ENCODE measurements around the gene SPART. TPM values are rescaled to one million over a fixed set of nuclear protein-coding genes. Genes with fewer than 3 reads are reported as not detected.

SPART gene
- total RNA-seq, 6 donors from 2014 or later: 30.4 to 86.7 (median 47.9) TPM

DNA sequence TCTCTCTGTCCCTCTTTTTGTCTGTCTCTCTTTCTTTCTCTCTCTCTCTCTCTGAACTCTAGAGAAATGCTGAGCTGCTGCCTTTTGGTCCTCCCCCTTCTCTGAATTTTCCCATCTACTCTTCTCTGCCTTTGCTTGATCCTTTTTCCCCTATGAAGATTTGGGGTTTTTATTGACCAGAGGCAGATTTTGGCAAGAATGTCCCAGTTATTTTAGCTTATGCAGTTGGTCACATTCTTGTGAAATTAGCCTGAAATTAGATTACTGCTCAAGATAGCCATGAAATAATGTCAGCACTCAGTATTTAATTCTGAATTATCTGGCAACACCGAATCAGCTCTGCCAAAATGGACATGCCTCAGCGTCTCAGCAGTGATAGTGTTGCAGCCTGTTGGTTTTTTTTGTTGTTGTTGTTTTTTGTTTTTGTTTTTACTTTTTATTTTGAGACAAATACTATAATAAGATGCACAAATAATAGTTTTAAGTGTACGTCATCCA, 17.2 kb upstream of the SPART start:
- 79 to 80% methylated on average over 3 of the region's 3 CpGs for WGBS, 2 donors
- TF ChIP-seq POLR2A (IDR thresholded peaks at IDR 0.05) (no peak), POLR2AphosphoS5 (IDR thresholded peaks at IDR 0.05) (no peak), EP300 (IDR thresholded peaks at IDR 0.05) (no peak), CTCF (IDR thresholded peaks at IDR 0.05) (no peak)
- H3K4me3 ChIP-seq: no peak overlapping the region
- H3K36me3 ChIP-seq: no peaks in the 10 kb centered on the region
- no peak overlapping the region for H3K27ac ChIP-seq
- H3K27me3 ChIP-seq: no peaks in the 10 kb centered on the region
- no peak for ATAC-seq (ENCODE audit: low FRiP score in 2 of 2)
- H3K4me1 ChIP-seq: no peaks in the 10 kb centered on the region
- no peak for DNase-seq
- H3K9me3 ChIP-seq: no peaks in the 10 kb centered on the region

DNA sequence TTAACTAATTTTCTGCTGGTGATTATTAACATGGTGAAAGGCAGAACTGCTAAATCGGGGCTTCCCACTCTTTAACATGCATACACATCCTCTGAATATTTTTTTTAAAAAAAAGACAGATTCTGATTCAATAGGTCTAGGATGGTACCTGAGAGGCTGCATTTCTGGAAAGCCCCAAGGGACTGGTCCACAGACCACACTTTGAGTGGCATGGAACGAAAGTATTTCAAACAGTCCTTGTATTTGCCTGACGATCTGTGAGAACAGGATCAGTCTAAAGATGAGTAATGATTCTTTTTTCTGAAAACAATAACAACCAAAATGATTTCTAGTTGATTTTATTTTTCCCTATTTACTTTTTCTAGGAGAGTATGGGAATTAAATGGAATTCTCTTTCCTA, 16.7 kb upstream of the SPART start:
- no peak overlapping the region for H3K27ac ChIP-seq

DNA sequence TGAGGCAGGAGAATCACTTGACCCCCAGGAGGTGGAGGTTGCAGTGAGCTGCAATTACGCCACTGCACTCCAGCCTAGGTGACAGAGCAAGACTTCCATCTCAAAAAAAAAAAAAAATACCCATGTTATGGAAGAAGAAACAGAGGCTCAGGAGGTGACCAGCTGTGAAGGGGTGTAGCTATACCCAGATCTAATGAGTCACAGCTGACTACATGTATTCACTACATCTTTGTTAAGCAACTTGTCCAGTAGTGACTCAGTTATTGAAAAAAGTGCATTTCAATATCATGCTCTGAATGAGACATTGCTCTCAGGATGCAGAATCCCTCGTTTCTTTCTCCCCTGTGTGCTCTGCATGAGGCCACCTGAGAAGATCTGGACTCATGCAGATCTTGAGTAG, 16.1 kb upstream of the SPART start:
- Histone ChIP-seq H3K4me3 (no peak overlapping the region), H3K27me3 (no peaks in the 10 kb centered on the region), H3K27ac (no peak overlapping the region), H3K36me3 (no peaks in the 10 kb centered on the region), H3K4me1 (no peaks in the 10 kb centered on the region), H3K9me3 (no peaks in the 10 kb centered on the region)
- DNase-seq: no peak
- ATAC-seq (ENCODE audit: low FRiP score in 2 of 2): peak in 1 of 2 donors; percentile 88
- TF ChIP-seq POLR2A (IDR thresholded peaks at IDR 0.05) (no peak), CTCF (IDR thresholded peaks at IDR 0.05) (no peak), EP300 (IDR thresholded peaks at IDR 0.05) (no peak), POLR2AphosphoS5 (IDR thresholded peaks at IDR 0.05) (no peak)
- WGBS, 2 donors: 72 to 74% methylated on average over 2 of the region's 2 CpGs

More for the DNA sequence above, 16.7 kb upstream of the SPART start:
- H3K9me3 ChIP-seq: no peaks in the 10 kb centered on the region
- no peak overlapping the region for H3K4me3 ChIP-seq
- no peaks in the 10 kb centered on the region for H3K27me3 ChIP-seq
- H3K36me3 ChIP-seq: no peaks in the 10 kb centered on the region
- ATAC-seq (ENCODE audit: low FRiP score in 2 of 2): no peak
- H3K4me1 ChIP-seq: no peaks in the 10 kb centered on the region
- WGBS, 2 donors: 71 to 78% methylated on average over 3 of the region's 3 CpGs
- TF ChIP-seq POLR2A (IDR thresholded peaks at IDR 0.05): no peak
- TF ChIP-seq EP300 (IDR thresholded peaks at IDR 0.05): no peak
- no peak for TF ChIP-seq POLR2AphosphoS5 (IDR thresholded peaks at IDR 0.05)
- no peak for TF ChIP-seq CTCF (IDR thresholded peaks at IDR 0.05)
- no peak for DNase-seq

GRCh38 chr13:36360903-36361302, 14.7 kb upstream of the SPART start:
- Histone ChIP-seq H3K27me3 (no peaks in the 10 kb centered on the region), H3K36me3 (no peaks in the 10 kb centered on the region), H3K27ac (no peak overlapping the region), H3K9me3 (no peaks in the 10 kb centered on the region), H3K4me3 (no peak overlapping the region), H3K4me1 (no peaks in the 10 kb centered on the region)
- DNase-seq: no peak
- WGBS, 2 donors: 89 to 93% methylated on average over 1 of the region's 1 CpG
- TF ChIP-seq CTCF (IDR thresholded peaks at IDR 0.05) (no peak), POLR2A (IDR thresholded peaks at IDR 0.05) (no peak), EP300 (IDR thresholded peaks at IDR 0.05) (no peak), POLR2AphosphoS5 (IDR thresholded peaks at IDR 0.05) (no peak)
- no peak for ATAC-seq (ENCODE audit: low FRiP score in 2 of 2)

GRCh38 chr13:36359301-36359950, 13.2 kb upstream of the SPART start:
- no peak for TF ChIP-seq EP300 (IDR thresholded peaks at IDR 0.05)
- no peak for TF ChIP-seq POLR2A (IDR thresholded peaks at IDR 0.05)
- TF ChIP-seq CTCF (IDR thresholded peaks at IDR 0.05): no peak
- TF ChIP-seq POLR2AphosphoS5 (IDR thresholded peaks at IDR 0.05): no peak
- H3K27ac ChIP-seq: no peak overlapping the region
- ATAC-seq (ENCODE audit: low FRiP score in 2 of 2) (no peak), DNase-seq (no peak)
- no peaks in the 10 kb centered on the region for H3K36me3 ChIP-seq
- H3K4me3 ChIP-seq: no peak overlapping the region
- H3K9me3 ChIP-seq: no peaks in the 10 kb centered on the region
- WGBS, 2 donors: 76 to 100% methylated on average over 1 of the region's 1 CpG
- H3K27me3 ChIP-seq: no peaks in the 10 kb centered on the region
- no peaks in the 10 kb centered on the region for H3K4me1 ChIP-seq
